ENCODE results near the gene SIRT2. TPM values are rescaled to one million over a fixed set of nuclear protein-coding genes. Genes with fewer than 3 reads are reported as not detected.

SIRT2 gene
- total and polyA plus RNA-seq, 2 of the 8 experiments (the other 6 are each of a cell fraction or from before 2014, with no cell fraction given): 6.5 to 10.0 TPM

DNA sequence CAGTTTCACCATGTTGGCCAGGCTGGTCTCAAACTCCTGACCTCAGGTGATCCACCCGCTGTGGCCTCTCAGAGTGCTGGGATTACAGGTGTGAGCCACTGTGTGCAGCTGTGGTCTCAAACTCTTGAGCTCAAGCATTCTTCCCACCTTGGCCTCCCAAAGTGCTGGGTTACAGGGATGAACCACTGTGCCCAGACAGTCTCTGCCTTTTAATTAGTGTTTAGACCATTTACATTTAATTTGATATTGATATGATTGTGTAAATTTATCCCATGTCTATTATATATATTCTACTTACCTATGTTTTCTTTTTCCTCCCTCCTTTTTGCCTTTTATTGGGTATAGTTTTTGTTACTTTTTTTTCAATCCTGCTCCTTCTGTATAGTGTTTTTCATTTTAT is 2.3 kb upstream of the SIRT2 start:
- Histone ChIP-seq H2BK20ac (ENCODE audit: low read length) (no peak overlapping the region), H4K20me1 (replicated peaks in 1 of 2; ENCODE audit: control insufficient read depth in 1 of 2, insufficient read depth in 2 of 2, low read length in 2 of 2) (peaks cover 0 to 3% of the 10 kb centered on the region in 2 experiments), H2BK5ac (ENCODE audit: low read depth, low read length) (no peak overlapping the region), H3K56ac (replicated peaks; ENCODE audit: insufficient read length, low read depth, low read length) (no peak overlapping the region), H3K4me3 (ENCODE audit: extremely low read depth in 1 of 4, insufficient read depth in 2 of 4, low read depth in 3 of 4, low read length in 4 of 4) (no peak overlapping the region), H3K14ac (ENCODE audit: insufficient read length) (no peak overlapping the region), H2BK15ac (ENCODE audit: low read length) (no peak overlapping the region), H2BK120ac (replicated peaks; ENCODE audit: low read depth, low read length) (no peak overlapping the region), H3K4me1 (replicated peaks in 1 of 4; ENCODE audit: control insufficient read depth in 3 of 4, insufficient read depth in 4 of 4, low read length in 3 of 4) (peaks cover 0 to 9% (median 3%) of the 10 kb centered on the region in 4 experiments; a peak in 4 of 7 replicates), H2AFZ (ENCODE audit: low read length) (no peak overlapping the region), H3K4ac (replicated peaks; ENCODE audit: insufficient read length, low read depth, low read length) (no peak overlapping the region), H3K4me2 (ENCODE audit: insufficient read depth in 1 of 2, low read depth in 2 of 2, low read length in 2 of 2) (no peak overlapping the region), H3K79me2 (ENCODE audit: control insufficient read depth in 1 of 2, insufficient read depth in 2 of 2, low read length in 2 of 2) (peaks cover 0 to 16% of the 10 kb centered on the region in 2 experiments; a peak in 2 of 4 replicates), H2AK5ac (ENCODE audit: low read depth, low read length) (no peak overlapping the region), H4K91ac (replicated peaks; ENCODE audit: insufficient read length, low read length) (no peak overlapping the region), H3K27ac (ENCODE audit: low read depth, low read length) (no peak overlapping the region), H3K23me2 (ENCODE audit: low read depth, low read length) (peaks cover 13% of the 10 kb centered on the region; the same call in 1 of the 2 replicates), H3K36me3 (ENCODE audit: control insufficient read depth in 2 of 4, insufficient read depth in 4 of 4, low read length in 3 of 4) (peaks cover 0 to 9% (median 1%) of the 10 kb centered on the region in 4 experiments; a peak in 2 of 8 replicates), H4K5ac (ENCODE audit: insufficient read length, low read depth, low read length) (no peak overlapping the region), H3K9ac (replicated peaks in 1 of 4; ENCODE audit: extremely low read depth in 1 of 4, low read depth in 3 of 4, low read length in 3 of 4) (no peak overlapping the region; a peak in 1 of 7 replicates), H3K18ac (ENCODE audit: extremely low read depth, low read length) (no peak overlapping the region), H3K27me3 (replicated peaks in 1 of 4; ENCODE audit: control insufficient read depth in 3 of 4, extremely low read depth in 1 of 4, insufficient read depth in 3 of 4, low read length in 3 of 4) (peaks cover 0 to 9% (median 4%) of the 10 kb centered on the region in 4 experiments; a peak in 3 of 7 replicates), H3K79me1 (ENCODE audit: low read depth, low read length) (no peaks in the 10 kb centered on the region; the same call in 1 of the 2 replicates), H2BK12ac (ENCODE audit: low read depth, low read length) (no peak overlapping the region), H3K9me3 (ENCODE audit: insufficient read depth in 2 of 2, low read depth in 1 of 2, low read length in 1 of 2) (0 out of 4 replicates have a peak, but pooled peaks cover 0 to 2% of the 10 kb centered on the region in 2 experiments), H3K23ac (ENCODE audit: insufficient read length) (no peak overlapping the region), H4K8ac (ENCODE audit: extremely low read depth, insufficient read depth, low read length) (no peak overlapping the region)
- POLR2A ChIA-PET (ENCODE audit: partially characterized antibody): interaction anchor here (0.6 to 2.5 kb wide), 4 partner anchors 10 to 479 kb away, joined by 3 to 11 read pairs (median 4); partner anchors contain the start of gene CCER2
- FAIRE-seq (no peak), DNase-seq (ENCODE audit: low read depth in 1 of 2, low spot score in 2 of 2) (no peak)
- WGBS, 2 experiments (ENCODE audit: extremely low coverage in 1 of 2, insufficient coverage in 1 of 2, insufficient read length in 1 of 2, insufficient replicate concordance in 2 of 2, low coverage in 1 of 2, low lambda C conversion rate in 2 of 2, missing lambda C conversion rate in 1 of 2): 100% methylated on average over 1 of the region's 1 CpG; no CpG with 5 or more reads in 1 of the 2 experiments
- no peak for TF ChIP-seq YY1 (IDR thresholded peaks at IDR 0.05; ENCODE audit: low read depth, low read length)
- TF ChIP-seq CHD1 (IDR thresholded peaks at IDR 0.05; ENCODE audit: low read depth, low read length): no peak
- TF ChIP-seq POLR2AphosphoS5 (IDR thresholded peaks at IDR 0.05; ENCODE audit: low read depth, low read length): no peak
- TF ChIP-seq TAF1 (IDR thresholded peaks at IDR 0.05; ENCODE audit: low read depth, low read length): no peak
- TF ChIP-seq RFX5 (IDR thresholded peaks at IDR 0.05; ENCODE audit: borderline replicate concordance, low read depth, low read length): no peak
- TF ChIP-seq HDAC6 (IDR thresholded peaks at IDR 0.05; ENCODE audit: low read depth, low read length): no peak
- no peak for TF ChIP-seq JUN (IDR thresholded peaks at IDR 0.05; ENCODE audit: low read depth, low read length)
- no peak for TF ChIP-seq RBBP5 (IDR thresholded peaks at IDR 0.05; ENCODE audit: borderline replicate concordance, low read depth, low read length)
- TF ChIP-seq CTBP2 (IDR thresholded peaks at IDR 0.05; ENCODE audit: borderline replicate concordance, insufficient read depth, insufficient read length, low read length): no peak
- TF ChIP-seq CEBPB (IDR thresholded peaks at IDR 0.05; ENCODE audit: low read depth, low read length): no peak
- no peak for TF ChIP-seq SIRT6 (IDR thresholded peaks at IDR 0.05; ENCODE audit: low read length)
- TF ChIP-seq EGR1 (IDR thresholded peaks at IDR 0.05; ENCODE audit: borderline replicate concordance, low read depth, low read length): no peak
- CTCF ChIA-PET (ENCODE audit: partially characterized antibody): interaction anchor here (1.1 to 2.3 kb wide), 2 partner anchors 15 to 16 kb away, joined by 3 to 5 read pairs; no protein-coding TSS in a partner anchor

All from H1 (cell line).